B cell (primary cell): ENCODE measurements around the gene APPL1. TPM values are rescaled to one million over a fixed set of nuclear protein-coding genes. Genes with fewer than 3 reads are reported as not detected.

Experiments used
- ATAC-seq: fragments of 200-7000 bp; cut with Tn5 transposase; one replicate; pipeline ENCODE4 v1.10.0; 2021; ENCODE audit warnings: low read depth, mild to moderate bottlenecking, moderate number of reproducible peaks, moderate library complexity
- CTCF ChIA-PET: fragments of 350-600 bp; sonication (Branson Sonifier 250); formaldehyde crosslinking; loops from one replicate; lab custom pipeline; 2021; ENCODE audit warnings: antibody characterized with exemption, inconsistent platforms; lab: Charles Lee
- POLR2A ChIA-PET: fragments of 350-600 bp; sonication (Branson Sonifier 250); formaldehyde crosslinking; loops from one replicate; lab custom pipeline; 2021; ENCODE audit warnings: antibody characterized with exemption; lab: Charles Lee
- DNase-seq: peaks from one replicate; pipeline ENCODE4 v3.0.0; 2013
- H2AFZ ChIP-seq: 2 replicates; pipeline ENCODE4 v1.6.1; 2012; ENCODE audit warnings: mild to moderate bottlenecking, low read depth, low read length; ENCODE audit not compliant: insufficient read depth, poor library complexity, severe bottlenecking
- H3K27ac ChIP-seq, 2 donors: 1 replicate in 1 of 2; 2 replicates in 1 of 2; pipeline ENCODE4 v1.5.1; 2012 to 2013; ENCODE audit warnings: low read length in 2 of 2, mild to moderate bottlenecking in 2 of 2, moderate library complexity in 1 of 2
- H3K27me3 ChIP-seq, 4 experiments: fragments of 200-600 bp in 1 of 4; sonication (generic) in 1 of 4; replicated peaks in 1 of 4; 1 replicate in 2 of 4; 2 replicates in 2 of 4; pipeline versions ENCODE4 v1.6.1 to v1.7.0; 2013 to 2016; ENCODE audit warnings: low read length in 3 of 4, mild to moderate bottlenecking in 2 of 4, mixed read lengths in 1 of 4, moderate library complexity in 1 of 4; ENCODE audit not compliant: insufficient read depth in 4 of 4, control insufficient read depth in 3 of 4; ENCODE audit errors: control extremely low read depth in 1 of 4
- H3K36me3 ChIP-seq, 2 experiments: replicated peaks in 1 of 2; 1 replicate in 1 of 2; 2 replicates in 1 of 2; pipeline versions ENCODE4 v1.6.1 to v1.7.1; 2013; ENCODE audit warnings: low read length in 1 of 2; ENCODE audit not compliant: insufficient read depth in 2 of 2, control insufficient read depth in 1 of 2; ENCODE audit errors: control extremely low read depth in 1 of 2, extremely low read depth in 1 of 2
- H3K4me1 ChIP-seq, 2 donors: fragments of 200-600 bp in 1 of 2; sonication (generic) in 1 of 2; 1 replicate in 1 of 2; 2 replicates in 1 of 2; pipeline versions ENCODE4 v1.5.1 to v1.6.1; 2013 to 2017; ENCODE audit warnings: low read length in 2 of 2; ENCODE audit not compliant: control insufficient read depth in 2 of 2, insufficient read depth in 2 of 2
- H3K4me2 ChIP-seq: replicated peaks from 2 replicates; pipeline ENCODE3; 2012; ENCODE audit warnings: mild to moderate bottlenecking, low read depth, low read length; ENCODE audit not compliant: poor library complexity, severe bottlenecking
- H3K4me3 ChIP-seq, 5 experiments: fragments of 200-600 bp in 1 of 5; sonication (generic) in 1 of 5; 1 replicate in 3 of 5; 2 replicates in 2 of 5; pipeline versions ENCODE4 v1.5.1 to v1.7.0; 2011 to 2016; ENCODE audit warnings: low read length in 4 of 5, mild to moderate bottlenecking in 4 of 5, low read depth in 2 of 5, control low read depth in 1 of 5, moderate library complexity in 1 of 5; ENCODE audit not compliant: insufficient read depth in 1 of 5; ENCODE audit errors: control extremely low read depth in 1 of 5, extremely low read depth in 1 of 5
- H3K79me2 ChIP-seq: fragments of 200-600 bp; sonication (generic); one replicate; pipeline ENCODE4 v1.6.0; 2016; ENCODE audit warnings: low read length; ENCODE audit not compliant: control insufficient read depth, insufficient read depth
- H3K9ac ChIP-seq: fragments of 200-600 bp; sonication (generic); 2 replicates; pipeline ENCODE4 v1.6.1; 2017; ENCODE audit warnings: mild to moderate bottlenecking, low read length, moderate library complexity
- H3K9me3 ChIP-seq, 3 donors: one replicate each; pipeline versions ENCODE4 v1.6.1 to v1.7.1; 2013; ENCODE audit warnings: low read length in 2 of 3; ENCODE audit not compliant: control insufficient read depth in 2 of 3, insufficient read depth in 1 of 3; ENCODE audit errors: control extremely low read depth in 1 of 3
- H4K20me1 ChIP-seq: 2 replicates; pipeline ENCODE4 v1.6.0; 2012; ENCODE audit warnings: mild to moderate bottlenecking, low read length; ENCODE audit not compliant: insufficient read depth, control insufficient read depth, poor library complexity, severe bottlenecking
- H3K27ac Mint-ChIP-seq: one replicate; pipeline ENCODE4 v1.8.0; 2021; ENCODE audit warnings: mixed read lengths
- H3K27me3 Mint-ChIP-seq: one replicate; pipeline ENCODE4 v1.8.0; 2021; ENCODE audit warnings: mixed read lengths
- H3K4me1 Mint-ChIP-seq: one replicate; pipeline ENCODE4 v1.8.0; 2021; ENCODE audit warnings: mixed read lengths
- H3K4me3 Mint-ChIP-seq: one replicate; pipeline ENCODE4 v1.8.0; 2021; ENCODE audit warnings: mixed read lengths
- H3K9me3 Mint-ChIP-seq: one replicate; pipeline ENCODE4 v1.8.0; 2022; ENCODE audit warnings: mixed read lengths; ENCODE audit not compliant: insufficient read depth
- CTCF ChIP-seq: fragments of 200-600 bp; IDR thresholded peaks from one replicate; pipeline ENCODE4 v1.8.0; 2022; ENCODE audit warnings: antibody characterized with exemption, mild to moderate bottlenecking
- EZH2 ChIP-seq: IDR thresholded peaks from 2 replicates; pipeline ENCODE4 v1.6.1; 2012; ENCODE audit warnings: borderline replicate concordance, low read depth, mild to moderate bottlenecking, moderate library complexity, low read length; ENCODE audit not compliant: insufficient read depth, poor library complexity, severe bottlenecking
- WGBS: methylation state at CpG from one replicate; pipeline ENCODE4 v1.1.5; 2013; ENCODE audit warnings: missing lambda C conversion rate; ENCODE audit not compliant: insufficient coverage; 5-methylcytosine and 5-hydroxymethylcytosine counted together
- intact Hi-C: fragments of 100-400 bp; cut with micrococcal nuclease; formaldehyde crosslinking; loops from one replicate; pipeline ENCODE4 v1.10.0; 2022
- polyA plus RNA-seq: library from polyadenylated mRNA; depleted of rRNA; stranded (reverse); fragments of >200 nt; gene quantifications from 2 replicates; pipeline ENCODE4 v1.2.3, GENCODE V29; 2012
- total RNA-seq, 2 donors: library from RNA; stranded (reverse); fragments of 120-200 nt in 1 of 2; gene quantifications; 1 replicate in 1 of 2; 2 replicates in 1 of 2; pipeline versions ENCODE4 v1.2.3 to v1.2.4, GENCODE V29; 2013 to 2022

Gene APPL1
- total and polyA plus RNA-seq, 2 donors (not counting 1 experiment from before 2014, with no cell fraction given), result 25.5 to 69.5 TPM

- H3K4me1 Mint-ChIP-seq, result peaks cover 51% of the 10 kb centered on the region
- Histone ChIP-seq H3K4me2 (peak overlapping the region; percentile 5), H3K4me1 (peaks cover 35 to 38% of the 10 kb centered on the region in 2 donors), H3K9me3 (no peaks in the 10 kb centered on the region), H3K4me3 (no peak overlapping the region), H3K79me2 (peaks cover 88% of the 10 kb centered on the region), H3K27ac (peak overlapping the region; percentile 76 to 92), H2AFZ (no peak overlapping the region), H3K9ac (no peak overlapping the region), H3K36me3 (peaks cover 2 to 16% of the 10 kb centered on the region in 2 experiments), H3K27me3 (no peaks in the 10 kb centered on the region), H4K20me1 (no peaks in the 10 kb centered on the region)
- TF ChIP-seq EZH2, result no peak
- TF ChIP-seq CTCF, result no peak
- H3K9me3 Mint-ChIP-seq, result no peaks in the 10 kb centered on the region
- H3K27me3 Mint-ChIP-seq, result no peaks in the 10 kb centered on the region
- no peak overlapping the region for H3K4me3 Mint-ChIP-seq
- DNase-seq, result no peak
- peak overlapping the region; percentile 32 for H3K27ac Mint-ChIP-seq
- intact Hi-C loops, result loop anchor here (10.0 kb wide), 1 partner anchor 321 kb away; the partner anchor contains the start of gene PDE12
- no peak for ATAC-seq
- no CpG with 5 or more reads among the region's 2 CpGs for WGBS
- ChIA-PET POLR2A (no interaction called here), CTCF (interaction anchor here (0.7 to 1.8 kb wide), 3 partner anchors 12 to 133 kb away, joined by 3 to 7 read pairs (median 3); no protein-coding TSS in a partner anchor)
These were observed 6.3 kb downstream of the APPL1 start for GRCh38 chr3:57233799-57234198.
